GM23338 (cell line): ENCODE measurements around the gene CTRL.

Experiments used
- CREB1 ChIP-seq: fragments of 250-450 bp; sonication (Bioruptor Pico); IDR thresholded peaks from 2 replicates; pipeline ENCODE4 v1.5.0; 2020; ENCODE audit warnings: low read depth, mild to moderate bottlenecking, moderate library complexity
- CTCF ChIP-seq, 2 experiments: fragments of 200-600 bp in 1 of 2; sonication (generic) in 1 of 2; conservative IDR thresholded peaks; 2 replicates each; pipeline versions ENCODE4 v1.5.1 to v1.6.1; 2016 to 2017; ENCODE audit warnings: antibody characterized with exemption in 2 of 2, low read depth in 2 of 2, mild to moderate bottlenecking in 2 of 2, moderate library complexity in 1 of 2
- ETS1 ChIP-seq: IDR thresholded peaks from 2 replicates; pipeline ENCODE4 v1.6.1; 2016; ENCODE audit warnings: antibody characterized with exemption
- EZH2 ChIP-seq: fragments of 200-600 bp; sonication (generic); IDR thresholded peaks from one replicate; pipeline ENCODE4 v1.8.0; 2017; ENCODE audit warnings: antibody characterized with exemption, mild to moderate bottlenecking, low read depth; ENCODE audit not compliant: unreplicated experiment
- EZH2phosphoT487 ChIP-seq: fragments of 200-600 bp; sonication (generic); IDR thresholded peaks from one replicate; pipeline ENCODE4 v1.8.1; 2018; ENCODE audit warnings: antibody characterized with exemption; ENCODE audit not compliant: unreplicated experiment
- JUNB ChIP-seq: IDR thresholded peaks from one replicate; pipeline ENCODE4 v1.6.1; 2016; ENCODE audit warnings: antibody characterized with exemption; ENCODE audit not compliant: unreplicated experiment
- NANOG ChIP-seq: IDR thresholded peaks from 2 replicates; pipeline ENCODE4 v1.6.1; 2016; ENCODE audit warnings: antibody characterized with exemption, borderline replicate concordance
- POLR2AphosphoS5 ChIP-seq: IDR thresholded peaks from 2 replicates; pipeline ENCODE4 v1.6.1; 2016; ENCODE audit warnings: antibody characterized with exemption, low read depth
- REST ChIP-seq: IDR thresholded peaks from one replicate; pipeline ENCODE4 v1.6.1; 2018; ENCODE audit warnings: antibody characterized with exemption; ENCODE audit not compliant: unreplicated experiment
- STAT1 ChIP-seq: IDR thresholded peaks from one replicate; pipeline ENCODE4 v1.6.1; 2016; ENCODE audit warnings: antibody characterized with exemption; ENCODE audit not compliant: unreplicated experiment
- ZNF114 ChIP-seq: fragments of 250-450 bp; sonication (Bioruptor Pico); IDR thresholded peaks from 2 replicates; pipeline ENCODE4 v1.5.0; 2020; ENCODE audit warnings: mild to moderate bottlenecking, moderate library complexity
- ZNF331 ChIP-seq: fragments of 250-450 bp; sonication (Bioruptor Pico); IDR thresholded peaks from 2 replicates; pipeline ENCODE4 v1.5.0; 2020; ENCODE audit warnings: low read depth, mild to moderate bottlenecking, moderate library complexity

- TF ChIP-seq CREB1 (no peak), CTCF (conservative IDR thresholded peaks at IDR 0.05; ENCODE audit: low read depth in 2 of 2) (no peak), POLR2AphosphoS5 (no peak), JUNB (no peak), EZH2phosphoT487 (no peak), EZH2 (no peak), REST (no peak), ZNF114 (CRISPR knock-in tag) (no peak), STAT1 (no peak), NANOG (no peak), ETS1 (no peak), ZNF331 (CRISPR knock-in tag) (no peak)
Observed at GRCh38 chr16:67936880-67937605, 5.4 kb upstream of the CTRL start.
